Neural cell (in vitro differentiated cells): ENCODE results near the gene PACS2. TPM values are rescaled to one million over a fixed set of nuclear protein-coding genes. Genes with fewer than 3 reads are reported as not detected.

Experiments
- H2AFZ ChIP-seq: fragments of 200-600, 300-800 bp; sonication (generic), shearing (Covaris generic); 2 replicates; pipeline ENCODE4 v1.6.0; 2014; ENCODE audit warnings: low read depth, mild to moderate bottlenecking, antibody characterized with exemption, low read length, moderate library complexity
- H3F3A ChIP-seq: fragments of 200-600 bp; shearing (Covaris generic); 2 replicates; pipeline ENCODE4 v1.6.1; 2016; ENCODE audit warnings: mild to moderate bottlenecking, moderate library complexity, mixed read lengths, antibody characterized with exemption, low read length; ENCODE audit not compliant: insufficient read depth, poor library complexity, severe bottlenecking
- H3K27ac ChIP-seq: fragments of 200-600, 300-800 bp; sonication (generic), shearing (Covaris generic); 2 replicates; pipeline ENCODE4 v1.5.1; 2014; ENCODE audit warnings: mild to moderate bottlenecking, low read length, moderate library complexity
- H3K27me3 ChIP-seq: fragments of 300-800, 200-600 bp; sonication (generic), shearing (Covaris generic); 2 replicates; pipeline ENCODE4 v1.6.0; 2014; ENCODE audit warnings: mild to moderate bottlenecking, low read depth, low read length, moderate library complexity; ENCODE audit not compliant: insufficient read depth
- H3K36me3 ChIP-seq: fragments of 300-800, 200-600 bp; sonication (generic), shearing (Covaris generic); 2 replicates; pipeline ENCODE4 v1.5.1; 2014; ENCODE audit warnings: mild to moderate bottlenecking, antibody characterized with exemption, low read length, moderate library complexity; ENCODE audit not compliant: insufficient read depth
- H3K4me2 ChIP-seq: fragments of 300-800, 200-600 bp; sonication (generic), shearing (Covaris generic); 2 replicates; pipeline ENCODE4 v1.6.0; 2014; ENCODE audit warnings: mild to moderate bottlenecking, low read length
- H3K4me3 ChIP-seq: fragments of 300-800, 200-600 bp; sonication (generic), shearing (Covaris generic); 2 replicates; pipeline ENCODE4 v1.5.1; 2014; ENCODE audit warnings: mild to moderate bottlenecking, low read length, moderate library complexity
- H3K79me2 ChIP-seq: fragments of 200-600 bp; shearing (Covaris generic); replicated peaks from 2 replicates; pipeline ENCODE4 v1.6.0; 2014; ENCODE audit warnings: mild to moderate bottlenecking, low read length, moderate library complexity; ENCODE audit not compliant: insufficient read depth
- H3K9ac ChIP-seq: fragments of 300-800, 200-600 bp; sonication (generic), shearing (Covaris generic); 2 replicates; pipeline ENCODE4 v1.6.1; 2016; ENCODE audit warnings: mild to moderate bottlenecking, low read length, mixed read lengths
- H3K9me2 ChIP-seq: fragments of 200-600 bp; shearing (Covaris generic); 2 replicates; pipeline ENCODE4 v1.6.1; 2016; ENCODE audit warnings: mild to moderate bottlenecking, low read length, mixed read lengths; ENCODE audit not compliant: insufficient read depth
- H3K9me3 ChIP-seq: fragments of 200-600, 300-800 bp; sonication (generic), shearing (Covaris generic); 2 replicates; pipeline ENCODE4 v1.6.1; 2016; ENCODE audit warnings: mild to moderate bottlenecking, mixed run types, low read length, moderate library complexity, mixed read lengths
- H4K20me1 ChIP-seq: fragments of 200-600 bp; shearing (Covaris generic); 2 replicates; pipeline ENCODE4 v1.6.1; 2016; ENCODE audit warnings: mild to moderate bottlenecking, mixed run types; ENCODE audit not compliant: insufficient read depth
- EP300 ChIP-seq: fragments of 450-650 bp; conservative IDR thresholded peaks from 2 replicates; pipeline ENCODE4 v1.6.1; 2014; ENCODE audit warnings: antibody characterized with exemption, mild to moderate bottlenecking, moderate library complexity; ENCODE audit not compliant: poor library complexity, severe bottlenecking
- EZH2 ChIP-seq: fragments of 200-600, 300-800 bp; shearing (Covaris generic), sonication (generic); IDR thresholded peaks from 2 replicates; pipeline ENCODE4 v1.6.1; 2014; ENCODE audit warnings: antibody characterized with exemption, low read length, borderline replicate concordance, mild to moderate bottlenecking; ENCODE audit not compliant: insufficient read depth, poor library complexity, severe bottlenecking
- MXI1 ChIP-seq: fragments of 450-650 bp; conservative IDR thresholded peaks from 2 replicates; pipeline ENCODE4 v1.6.1; 2014; ENCODE audit warnings: antibody characterized with exemption, mild to moderate bottlenecking; ENCODE audit not compliant: poor library complexity, severe bottlenecking
- POLR2AphosphoS5 ChIP-seq: IDR thresholded peaks from 2 replicates; pipeline ENCODE4 v1.6.1; 2012
- RAD21 ChIP-seq: fragments of 450-650 bp; conservative IDR thresholded peaks from 2 replicates; pipeline ENCODE4 v1.6.1; 2014; ENCODE audit warnings: antibody characterized with exemption, mild to moderate bottlenecking, moderate library complexity
- SMC3 ChIP-seq: fragments of 450-650 bp; conservative IDR thresholded peaks from 2 replicates; pipeline ENCODE4 v1.6.1; 2014; ENCODE audit warnings: antibody characterized with exemption, mild to moderate bottlenecking, moderate library complexity; ENCODE audit not compliant: poor library complexity
- TAF1 ChIP-seq: IDR thresholded peaks from 2 replicates; pipeline ENCODE4 v1.6.1; 2012; ENCODE audit warnings: low read depth
- polyA plus RNA-seq: library from polyadenylated mRNA; depleted of rRNA; stranded (reverse); fragments of >200 nt; gene quantifications from 2 replicates; pipeline ENCODE4 v1.2.3, GENCODE V29; 2014
- TF ChIP-seq, protein P1 (sequence below): IDR thresholded peaks from 2 replicates; pipeline ENCODE4 v1.6.1; 2012; ENCODE audit warnings: borderline replicate concordance
- TF ChIP-seq, protein P2 (sequence below): fragments of 450-650 bp; IDR thresholded peaks from 2 replicates; pipeline ENCODE4 v1.5.1; 2014; ENCODE audit warnings: antibody characterized with exemption, mild to moderate bottlenecking, moderate library complexity; ENCODE audit not compliant: poor library complexity, severe bottlenecking

PACS2 gene
- polyA plus RNA-seq, 1 donor from 2014 or later, result 77.7 TPM

DNA sequence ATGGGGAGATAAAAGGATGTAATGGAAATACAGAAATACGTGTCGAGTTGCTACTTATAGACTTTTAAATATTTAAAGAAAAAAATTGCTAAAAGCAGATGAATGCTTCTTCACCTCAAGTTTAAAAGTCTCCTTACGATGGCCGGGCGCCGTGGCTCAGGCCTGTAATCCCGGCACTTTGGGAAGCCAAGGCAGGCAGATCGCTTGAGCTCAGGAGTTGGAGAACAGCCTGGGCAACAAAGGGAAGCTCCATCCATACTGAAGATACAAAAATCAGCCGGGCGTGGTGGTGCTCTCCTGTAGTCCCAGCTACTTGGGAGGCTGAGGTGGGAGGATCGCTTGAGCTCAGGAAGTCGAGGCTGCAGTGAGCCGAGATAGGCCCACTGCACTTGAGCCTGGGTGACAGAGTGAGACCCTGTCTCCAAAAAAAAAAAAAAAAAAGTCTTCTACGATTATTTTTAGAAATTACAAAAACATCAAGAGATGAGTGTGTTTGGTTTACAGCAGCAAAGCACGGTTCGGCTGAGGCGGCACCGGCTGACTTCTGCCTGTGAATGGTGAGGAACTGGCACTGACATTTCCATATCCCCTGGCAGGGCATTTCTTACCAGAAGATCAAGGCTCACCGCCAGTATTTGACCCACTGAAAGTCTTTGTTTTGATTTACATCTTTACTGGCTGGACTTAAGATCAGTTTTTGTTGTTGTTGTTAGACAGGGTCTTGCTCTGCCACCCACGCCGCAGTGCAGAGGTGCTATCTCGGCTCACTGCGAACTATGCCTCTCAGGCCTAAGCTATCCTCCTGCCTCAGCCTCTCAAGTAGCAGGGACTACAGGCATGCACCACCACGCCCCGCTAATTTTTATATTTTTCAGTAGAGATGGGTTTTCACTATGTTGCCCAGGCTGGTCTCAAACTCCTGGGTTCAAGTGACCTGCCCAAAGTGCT is 101.2 kb downstream of the PACS2 start:
- no peak for TF ChIP-seq SMC3
- TF ChIP-seq, protein P1, sequence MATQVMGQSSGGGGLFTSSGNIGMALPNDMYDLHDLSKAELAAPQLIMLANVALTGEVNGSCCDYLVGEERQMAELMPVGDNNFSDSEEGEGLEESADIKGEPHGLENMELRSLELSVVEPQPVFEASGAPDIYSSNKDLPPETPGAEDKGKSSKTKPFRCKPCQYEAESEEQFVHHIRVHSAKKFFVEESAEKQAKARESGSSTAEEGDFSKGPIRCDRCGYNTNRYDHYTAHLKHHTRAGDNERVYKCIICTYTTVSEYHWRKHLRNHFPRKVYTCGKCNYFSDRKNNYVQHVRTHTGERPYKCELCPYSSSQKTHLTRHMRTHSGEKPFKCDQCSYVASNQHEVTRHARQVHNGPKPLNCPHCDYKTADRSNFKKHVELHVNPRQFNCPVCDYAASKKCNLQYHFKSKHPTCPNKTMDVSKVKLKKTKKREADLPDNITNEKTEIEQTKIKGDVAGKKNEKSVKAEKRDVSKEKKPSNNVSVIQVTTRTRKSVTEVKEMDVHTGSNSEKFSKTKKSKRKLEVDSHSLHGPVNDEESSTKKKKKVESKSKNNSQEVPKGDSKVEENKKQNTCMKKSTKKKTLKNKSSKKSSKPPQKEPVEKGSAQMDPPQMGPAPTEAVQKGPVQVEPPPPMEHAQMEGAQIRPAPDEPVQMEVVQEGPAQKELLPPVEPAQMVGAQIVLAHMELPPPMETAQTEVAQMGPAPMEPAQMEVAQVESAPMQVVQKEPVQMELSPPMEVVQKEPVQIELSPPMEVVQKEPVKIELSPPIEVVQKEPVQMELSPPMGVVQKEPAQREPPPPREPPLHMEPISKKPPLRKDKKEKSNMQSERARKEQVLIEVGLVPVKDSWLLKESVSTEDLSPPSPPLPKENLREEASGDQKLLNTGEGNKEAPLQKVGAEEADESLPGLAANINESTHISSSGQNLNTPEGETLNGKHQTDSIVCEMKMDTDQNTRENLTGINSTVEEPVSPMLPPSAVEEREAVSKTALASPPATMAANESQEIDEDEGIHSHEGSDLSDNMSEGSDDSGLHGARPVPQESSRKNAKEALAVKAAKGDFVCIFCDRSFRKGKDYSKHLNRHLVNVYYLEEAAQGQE, result no peak
- TF ChIP-seq EP300, result no peak
- no peak for TF ChIP-seq EZH2
- no peak for TF ChIP-seq MXI1
- TF ChIP-seq POLR2AphosphoS5, result no peak
- TF ChIP-seq, protein P2, sequence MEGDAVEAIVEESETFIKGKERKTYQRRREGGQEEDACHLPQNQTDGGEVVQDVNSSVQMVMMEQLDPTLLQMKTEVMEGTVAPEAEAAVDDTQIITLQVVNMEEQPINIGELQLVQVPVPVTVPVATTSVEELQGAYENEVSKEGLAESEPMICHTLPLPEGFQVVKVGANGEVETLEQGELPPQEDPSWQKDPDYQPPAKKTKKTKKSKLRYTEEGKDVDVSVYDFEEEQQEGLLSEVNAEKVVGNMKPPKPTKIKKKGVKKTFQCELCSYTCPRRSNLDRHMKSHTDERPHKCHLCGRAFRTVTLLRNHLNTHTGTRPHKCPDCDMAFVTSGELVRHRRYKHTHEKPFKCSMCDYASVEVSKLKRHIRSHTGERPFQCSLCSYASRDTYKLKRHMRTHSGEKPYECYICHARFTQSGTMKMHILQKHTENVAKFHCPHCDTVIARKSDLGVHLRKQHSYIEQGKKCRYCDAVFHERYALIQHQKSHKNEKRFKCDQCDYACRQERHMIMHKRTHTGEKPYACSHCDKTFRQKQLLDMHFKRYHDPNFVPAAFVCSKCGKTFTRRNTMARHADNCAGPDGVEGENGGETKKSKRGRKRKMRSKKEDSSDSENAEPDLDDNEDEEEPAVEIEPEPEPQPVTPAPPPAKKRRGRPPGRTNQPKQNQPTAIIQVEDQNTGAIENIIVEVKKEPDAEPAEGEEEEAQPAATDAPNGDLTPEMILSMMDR, result no peak
- no peak for TF ChIP-seq RAD21
- no peak for TF ChIP-seq TAF1
- Histone ChIP-seq H3K79me2 (peaks cover 12% of the 10 kb centered on the region), H3K9me3 (no peaks in the 10 kb centered on the region), H4K20me1 (no peaks in the 10 kb centered on the region), H3K9me2 (no peaks in the 10 kb centered on the region), H3K27ac (no peak overlapping the region), H3K4me2 (no peak overlapping the region), H2AFZ (peak overlapping the region; percentile 19), H3K4me3 (peak overlapping the region; percentile 57), H3K36me3 (no peaks in the 10 kb centered on the region), H3F3A (peaks cover 4% of the 10 kb centered on the region), H3K9ac (peak overlapping the region; percentile 41), H3K27me3 (peaks cover 12% of the 10 kb centered on the region)

DNA sequence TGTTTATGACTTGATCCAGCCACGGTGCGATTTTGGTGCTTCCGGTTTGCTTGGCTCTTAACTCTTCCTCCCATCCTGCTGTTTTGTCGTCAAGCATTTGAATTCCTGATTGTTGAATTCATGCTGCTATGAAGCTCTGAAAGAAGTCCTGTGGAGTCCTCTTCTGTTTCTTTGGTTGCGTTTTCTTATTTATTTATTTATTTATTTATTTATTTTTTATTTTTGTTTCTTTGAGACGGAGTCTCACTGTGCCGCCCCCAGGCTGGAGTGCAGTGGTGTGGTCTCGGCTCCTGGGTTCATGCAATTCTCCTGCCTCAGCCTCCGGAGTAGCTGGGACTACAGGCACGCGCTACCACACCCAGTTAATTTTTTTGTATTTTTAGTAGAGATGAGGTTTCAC is 102.1 kb downstream of the PACS2 start:
- no peak for TF ChIP-seq RAD21
- TF ChIP-seq SMC3, result no peak
- no peak for TF ChIP-seq MXI1
- TF ChIP-seq POLR2AphosphoS5, result no peak
- TF ChIP-seq TAF1, result no peak
- no peaks in the 10 kb centered on the region for H3K9me2 ChIP-seq
- no peak overlapping the region for H3K27ac ChIP-seq
- H3F3A ChIP-seq, result peaks cover 4% of the 10 kb centered on the region
- no peaks in the 10 kb centered on the region for H3K9me3 ChIP-seq
- H3K36me3 ChIP-seq, result no peaks in the 10 kb centered on the region
- no peak overlapping the region for H3K4me2 ChIP-seq
- no peak overlapping the region for H3K4me3 ChIP-seq
- H3K79me2 ChIP-seq, result peaks cover 15% of the 10 kb centered on the region
- H4K20me1 ChIP-seq, result no peaks in the 10 kb centered on the region
- no peak overlapping the region for H3K9ac ChIP-seq
- H3K27me3 ChIP-seq, result peaks cover 7% of the 10 kb centered on the region
- no peak overlapping the region for H2AFZ ChIP-seq
